ENCODE measurements around the gene INMT. TPM values are rescaled to one million over a fixed set of nuclear protein-coding genes. Genes with fewer than 3 reads are reported as not detected.

Gene INMT
- total and polyA plus RNA-seq, 10 donors, result 3.2 to 40.3 (median 15.6) TPM

DNA sequence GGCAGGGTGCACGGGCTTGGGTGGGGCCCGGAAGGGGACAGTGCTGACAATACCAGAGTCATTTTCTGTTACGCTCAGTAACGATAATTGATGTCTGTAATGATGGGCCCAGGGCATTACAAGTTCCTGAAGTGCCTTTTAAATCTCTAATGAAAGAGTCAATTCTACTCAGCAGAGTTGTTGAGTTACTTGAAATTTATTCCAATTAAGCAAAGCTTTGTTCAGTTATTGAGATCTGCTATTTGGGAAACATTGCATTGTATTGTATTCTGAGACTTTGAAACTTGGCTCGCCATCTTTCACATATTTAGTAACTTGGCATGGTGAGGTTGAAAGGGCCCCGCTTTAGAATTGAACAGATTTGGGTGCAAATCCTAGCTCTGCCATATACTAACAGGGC, 54.0 kb downstream of the INMT start:
- no peaks in the 10 kb centered on the region for H3K9me3 ChIP-seq
- intact Hi-C loops (cut with DNase I; ENCODE audit: low total_unique reads), result loop anchor here (10.0 kb wide), 1 partner anchor 169 kb away; no protein-coding TSS in a partner anchor
- no peaks in the 10 kb centered on the region for H3K27me3 ChIP-seq (replicated peaks in 1 of 7)
- no peak for TF ChIP-seq POLR2A (IDR thresholded peaks at IDR 0.05)
- TF ChIP-seq, protein P1, sequence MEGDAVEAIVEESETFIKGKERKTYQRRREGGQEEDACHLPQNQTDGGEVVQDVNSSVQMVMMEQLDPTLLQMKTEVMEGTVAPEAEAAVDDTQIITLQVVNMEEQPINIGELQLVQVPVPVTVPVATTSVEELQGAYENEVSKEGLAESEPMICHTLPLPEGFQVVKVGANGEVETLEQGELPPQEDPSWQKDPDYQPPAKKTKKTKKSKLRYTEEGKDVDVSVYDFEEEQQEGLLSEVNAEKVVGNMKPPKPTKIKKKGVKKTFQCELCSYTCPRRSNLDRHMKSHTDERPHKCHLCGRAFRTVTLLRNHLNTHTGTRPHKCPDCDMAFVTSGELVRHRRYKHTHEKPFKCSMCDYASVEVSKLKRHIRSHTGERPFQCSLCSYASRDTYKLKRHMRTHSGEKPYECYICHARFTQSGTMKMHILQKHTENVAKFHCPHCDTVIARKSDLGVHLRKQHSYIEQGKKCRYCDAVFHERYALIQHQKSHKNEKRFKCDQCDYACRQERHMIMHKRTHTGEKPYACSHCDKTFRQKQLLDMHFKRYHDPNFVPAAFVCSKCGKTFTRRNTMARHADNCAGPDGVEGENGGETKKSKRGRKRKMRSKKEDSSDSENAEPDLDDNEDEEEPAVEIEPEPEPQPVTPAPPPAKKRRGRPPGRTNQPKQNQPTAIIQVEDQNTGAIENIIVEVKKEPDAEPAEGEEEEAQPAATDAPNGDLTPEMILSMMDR (IDR thresholded peaks at IDR 0.05 in 8 of 11, conservative IDR thresholded peaks at IDR 0.05 in 3 of 11), result no peak
- no peak for TF ChIP-seq POLR2AphosphoS5 (IDR thresholded peaks at IDR 0.05)
- H3K27ac ChIP-seq, result no peak overlapping the region
- H3K4me3 ChIP-seq, result no peak overlapping the region
- no peaks in the 10 kb centered on the region for H3K36me3 ChIP-seq
- WGBS, 5 donors, result 88 to 96% (median 91%) methylated on average over 6 of the region's 6 CpGs
- no peak for DNase-seq
- H3K4me1 ChIP-seq, result peaks cover 0 to 3% (median under 1%) of the 10 kb centered on the region in 6 donors

Other genes with a start within 250 kb of the INMT start
- gene GGCT, start 247.3 kb upstream of the INMT start, total RNA-seq, result 10 to 100 TPM; 13.8 to 26.9 (median 18.1) TPM
- 10 to 100 TPM; 37.6 to 53.0 (median 50.7) TPM for gene GGCT, start 247.3 kb upstream of the INMT start, polyA plus RNA-seq
- 10 to 100 TPM; 41.0 to 90.1 (median 54.4) TPM for gene GARS1, start 157.3 kb upstream of the INMT start, total RNA-seq
- 10 to 100 TPM; 45.1 to 53.6 (median 47.9) TPM for gene GARS1, start 157.3 kb upstream of the INMT start, polyA plus RNA-seq
- not detected for gene CRHR2, start 69.7 kb upstream of the INMT start, total RNA-seq
- gene CRHR2, start 69.7 kb upstream of the INMT start, polyA plus RNA-seq, result not detected
- 1 to 10 TPM; 1.8 to 7.0 (median 3.7) TPM for gene MINDY4, start 19.3 kb downstream of the INMT start, total RNA-seq
- 1 to 10 TPM in 1 of 3 donors, under 1 TPM in 2; 0.63 to 1.2 (median 0.83) TPM for gene MINDY4, start 19.3 kb downstream of the INMT start, polyA plus RNA-seq
- 10 to 100 TPM; 17.1 to 32.7 (median 23.2) TPM for gene AQP1, start 159.7 kb downstream of the INMT start, total RNA-seq
- 10 to 100 TPM in 2 of 3 donors, 1 to 10 TPM in 1; 4.4 to 34.3 (median 16.2) TPM for gene AQP1, start 159.7 kb downstream of the INMT start, polyA plus RNA-seq
- gene GHRHR, start 211.8 kb downstream of the INMT start, total RNA-seq, result not detected
- gene GHRHR, start 211.8 kb downstream of the INMT start, polyA plus RNA-seq, result not detected